ENCODE data around the gene RASGRP2. TPM values are rescaled to one million over a fixed set of nuclear protein-coding genes. Genes with fewer than 3 reads are reported as not detected.

RASGRP2 gene
- total and polyA plus RNA-seq, 2 donors (not counting 1 experiment from before 2014, with no cell fraction given), result 1.2 to 5.2 TPM

GRCh38 chr11:64694821-64695365, 49.0 kb downstream of the RASGRP2 start:
- Histone ChIP-seq H3K9me3 (ENCODE audit: control insufficient read depth, insufficient read depth, low read depth, low read length) (no peaks in the 10 kb centered on the region), H3K27ac (ENCODE audit: insufficient read depth, low read length) (no peak overlapping the region), H3K4me2 (ENCODE audit: extremely low read depth, insufficient read depth, low read length) (no peak overlapping the region), H4K20me1 (ENCODE audit: control insufficient read depth, extremely low read depth, insufficient read depth, low read length) (no peaks in the 10 kb centered on the region), H2AFZ (ENCODE audit: low read length) (no peak overlapping the region), H3K36me3 (ENCODE audit: control insufficient read depth, insufficient read depth, low read length) (no peaks in the 10 kb centered on the region), H3K4me3 (replicated peaks in 1 of 4; ENCODE audit: control extremely low read depth in 1 of 4, insufficient read depth in 1 of 4, low read depth in 3 of 4, low read length in 4 of 4) (no peak overlapping the region), H3K79me2 (ENCODE audit: control insufficient read depth, insufficient read depth, low read length) (no peaks in the 10 kb centered on the region), H3K4me1 (ENCODE audit: control insufficient read depth, extremely low read depth, insufficient read depth, low read length) (no peaks in the 10 kb centered on the region), H3K9ac (ENCODE audit: insufficient read depth, low read length) (no peak overlapping the region), H3K27me3 (ENCODE audit: control insufficient read depth, insufficient read depth, low read length) (peaks cover 48% of the 10 kb centered on the region)
- TF ChIP-seq EZH2 (IDR thresholded peaks at IDR 0.05; ENCODE audit: low read length, missing control alignments) (no peak), CTCF (conservative IDR thresholded peaks at IDR 0.05 in 1 of 2, IDR thresholded peaks at IDR 0.05 in 1 of 2; ENCODE audit: low read depth in 1 of 2, low read length in 2 of 2) (no peak)
- DNase-seq (ENCODE audit: low read depth in 2 of 2), result no peak

DNA sequence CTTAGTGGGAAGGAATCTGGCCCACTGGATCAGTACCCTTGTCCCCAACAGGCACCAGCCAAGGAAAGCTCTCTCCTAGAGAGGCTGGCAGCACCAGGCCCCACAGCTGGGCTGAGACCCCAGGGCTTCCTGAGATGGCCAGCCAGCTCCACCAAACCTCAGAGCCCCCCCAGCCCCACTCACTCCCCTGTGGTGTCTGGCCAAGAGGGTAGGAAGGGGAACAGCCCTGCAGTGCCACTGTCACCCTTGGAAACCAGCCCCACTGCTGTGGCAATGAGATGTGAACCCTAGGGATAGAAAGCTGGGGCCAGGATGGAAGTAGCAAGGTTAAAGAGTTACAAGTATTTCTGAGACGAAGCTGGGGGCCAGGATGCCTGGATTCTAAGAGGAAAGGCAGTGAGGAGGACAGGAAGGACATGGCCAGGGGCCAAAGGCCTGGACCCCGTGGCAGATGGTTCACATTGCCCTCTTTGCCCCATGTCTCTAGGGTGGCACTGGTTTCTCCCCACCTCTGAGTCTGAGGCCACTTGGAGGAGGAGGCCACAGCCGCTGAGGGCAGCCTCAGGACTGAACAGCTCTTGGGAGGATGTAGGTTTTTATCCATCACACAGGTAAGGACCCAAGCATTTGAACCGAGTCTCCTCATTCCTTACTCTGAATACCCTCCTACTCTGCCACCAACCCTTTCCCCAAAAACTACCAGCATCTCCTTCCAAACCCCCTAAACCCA, 49.8 kb downstream of the RASGRP2 start:
- Histone ChIP-seq H2AFZ (ENCODE audit: low read length) (no peak overlapping the region), H3K4me1 (ENCODE audit: control insufficient read depth, extremely low read depth, insufficient read depth, low read length) (no peaks in the 10 kb centered on the region), H3K36me3 (ENCODE audit: control insufficient read depth, insufficient read depth, low read length) (no peaks in the 10 kb centered on the region), H3K9me3 (ENCODE audit: control insufficient read depth, insufficient read depth, low read depth, low read length) (no peaks in the 10 kb centered on the region), H3K9ac (ENCODE audit: insufficient read depth, low read length) (no peak overlapping the region), H3K4me3 (replicated peaks in 1 of 4; ENCODE audit: control extremely low read depth in 1 of 4, insufficient read depth in 1 of 4, low read depth in 3 of 4, low read length in 4 of 4) (no peak overlapping the region), H3K4me2 (ENCODE audit: extremely low read depth, insufficient read depth, low read length) (no peak overlapping the region), H4K20me1 (ENCODE audit: control insufficient read depth, extremely low read depth, insufficient read depth, low read length) (no peaks in the 10 kb centered on the region), H3K79me2 (ENCODE audit: control insufficient read depth, insufficient read depth, low read length) (no peaks in the 10 kb centered on the region), H3K27me3 (ENCODE audit: control insufficient read depth, insufficient read depth, low read length) (peaks cover 48% of the 10 kb centered on the region), H3K27ac (ENCODE audit: insufficient read depth, low read length) (no peak overlapping the region)
- no peak for DNase-seq (ENCODE audit: low read depth in 2 of 2)
- no peak for TF ChIP-seq CTCF (conservative IDR thresholded peaks at IDR 0.05 in 1 of 2, IDR thresholded peaks at IDR 0.05 in 1 of 2; ENCODE audit: low read depth in 1 of 2, low read length in 2 of 2)
- no peak for TF ChIP-seq EZH2 (IDR thresholded peaks at IDR 0.05; ENCODE audit: low read length, missing control alignments)

- DNase-seq (ENCODE audit: low read depth in 2 of 2), result no peak
- no peak overlapping the region for H3K9ac ChIP-seq (ENCODE audit: insufficient read depth, low read length)
- no peak overlapping the region for H3K27ac ChIP-seq (ENCODE audit: insufficient read depth, low read length)
- no peaks in the 10 kb centered on the region for H3K79me2 ChIP-seq (ENCODE audit: control insufficient read depth, insufficient read depth, low read length)
- no peaks in the 10 kb centered on the region for H4K20me1 ChIP-seq (ENCODE audit: control insufficient read depth, extremely low read depth, insufficient read depth, low read length)
- H3K27me3 ChIP-seq (ENCODE audit: control insufficient read depth, insufficient read depth, low read length), result peaks cover 41% of the 10 kb centered on the region
- H3K4me1 ChIP-seq (ENCODE audit: control insufficient read depth, extremely low read depth, insufficient read depth, low read length), result peaks cover 3% of the 10 kb centered on the region
- H2AFZ ChIP-seq (ENCODE audit: low read length), result no peak overlapping the region
- H3K9me3 ChIP-seq (ENCODE audit: control insufficient read depth, insufficient read depth, low read depth, low read length), result no peaks in the 10 kb centered on the region
- no peak overlapping the region for H3K4me2 ChIP-seq (ENCODE audit: extremely low read depth, insufficient read depth, low read length)
- H3K36me3 ChIP-seq (ENCODE audit: control insufficient read depth, insufficient read depth, low read length), result no peaks in the 10 kb centered on the region
- no peak for TF ChIP-seq EZH2 (IDR thresholded peaks at IDR 0.05; ENCODE audit: low read length, missing control alignments)
- no peak for TF ChIP-seq CTCF (conservative IDR thresholded peaks at IDR 0.05 in 1 of 2, IDR thresholded peaks at IDR 0.05 in 1 of 2; ENCODE audit: low read depth in 1 of 2, low read length in 2 of 2)
- H3K4me3 ChIP-seq (replicated peaks in 1 of 4; ENCODE audit: control extremely low read depth in 1 of 4, insufficient read depth in 1 of 4, low read depth in 3 of 4, low read length in 4 of 4), result no peak overlapping the region
Measured at GRCh38 chr11:64692764-64693331, 51.1 kb downstream of the RASGRP2 start.
